Stimulated activated CD8-positive, alpha-beta memory T cell treated with anti-CD3 and anti-CD28 coated beads, Interleukin-12 subunit alpha, Interleukin-12 subunit beta, amount 100 ng/mL, for 4 hours (primary cell): ENCODE results near the gene SLC6A12.
A peak's percentile ranks its signal among the peaks of the same experiment; 100 is the strongest.

Experiments used
- DNase-seq: peaks from one replicate; pipeline ENCODE4 v3.0.0-alpha.2; 2020; ENCODE audit warnings: low read depth

SLC6A12 gene

DNA sequence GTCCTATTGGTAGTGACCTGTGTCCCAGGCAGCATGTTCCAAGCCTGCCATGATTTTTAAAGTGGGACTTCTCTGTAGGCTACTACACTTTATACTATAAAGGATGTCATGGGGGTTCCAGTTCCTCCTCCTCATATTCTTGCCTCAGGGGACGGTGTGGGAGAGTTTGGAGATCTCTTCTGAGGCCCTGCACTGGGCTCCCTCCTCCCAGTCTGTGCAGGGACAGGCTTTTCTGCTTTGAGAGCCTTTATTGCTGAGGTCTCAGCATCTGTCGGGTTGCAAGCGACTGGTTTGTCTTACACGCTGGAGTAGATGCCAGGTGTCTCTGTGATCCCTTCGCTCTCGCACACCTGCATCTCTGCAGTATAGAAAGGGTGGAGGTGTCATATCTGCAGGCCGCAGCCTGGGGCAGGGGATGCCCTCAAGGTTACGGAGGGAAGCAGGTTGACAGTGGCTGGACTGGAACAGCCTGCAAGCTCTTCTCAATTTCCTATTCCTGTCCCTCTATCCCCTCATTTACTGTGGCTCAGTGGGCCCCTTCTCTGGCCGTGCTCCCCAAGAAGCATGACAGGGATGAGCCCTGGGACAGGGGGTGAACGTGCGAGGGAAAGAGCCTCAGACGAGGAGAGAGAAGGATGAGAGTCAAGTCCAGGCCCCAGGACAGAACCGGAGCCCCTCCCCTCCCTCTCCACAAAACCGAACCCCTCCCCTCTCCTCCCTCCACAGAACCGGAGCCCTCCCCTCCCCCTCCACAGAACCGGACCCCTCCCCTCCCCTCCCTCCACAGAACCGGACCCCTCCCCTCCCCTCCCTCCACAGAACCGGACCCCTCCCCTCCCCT lies 51.3 kb downstream of the SLC6A12 start:
- DNase-seq: no peak

DNA sequence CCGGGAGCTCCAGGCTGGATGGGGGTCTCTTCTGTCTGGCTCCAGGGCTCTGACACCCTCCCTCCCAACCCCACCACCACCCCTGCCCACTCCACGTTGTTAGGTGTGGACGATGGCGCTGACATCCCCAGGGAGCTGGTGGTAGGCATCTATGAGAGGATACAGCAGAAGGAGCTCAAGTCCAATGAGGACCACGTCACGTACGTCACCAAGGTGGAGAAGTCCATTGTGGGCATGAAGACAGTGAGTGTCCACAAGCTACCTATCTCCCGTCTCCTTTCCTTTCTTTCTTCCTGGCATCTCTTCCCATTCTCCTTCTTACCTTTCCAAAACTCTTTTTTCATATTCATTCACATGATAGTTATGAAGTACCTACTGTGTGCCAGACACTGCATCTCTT lies 52.1 kb downstream of the SLC6A12 start:
- DNase-seq: no peak

DNA sequence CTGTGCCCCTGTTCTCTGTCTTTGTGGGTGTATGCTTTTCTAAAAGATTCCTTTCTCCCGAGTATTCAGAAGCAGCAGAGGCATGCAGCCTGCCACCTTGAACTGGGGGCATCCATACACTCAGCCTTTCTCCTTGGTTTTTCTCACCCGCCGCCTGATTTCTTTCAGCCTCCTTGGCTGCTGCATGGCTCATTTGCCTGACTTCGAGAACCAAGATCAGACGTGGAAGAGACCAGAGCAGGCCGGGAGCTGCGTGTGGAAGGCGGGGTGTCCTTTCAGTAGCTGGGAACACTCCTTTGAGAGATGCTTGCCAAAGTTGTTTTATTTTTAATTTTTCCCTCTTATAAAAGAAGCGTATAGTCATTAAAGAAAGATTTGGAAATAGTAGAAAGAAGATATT lies 53.1 kb downstream of the SLC6A12 start:
- no peak for DNase-seq

DNA sequence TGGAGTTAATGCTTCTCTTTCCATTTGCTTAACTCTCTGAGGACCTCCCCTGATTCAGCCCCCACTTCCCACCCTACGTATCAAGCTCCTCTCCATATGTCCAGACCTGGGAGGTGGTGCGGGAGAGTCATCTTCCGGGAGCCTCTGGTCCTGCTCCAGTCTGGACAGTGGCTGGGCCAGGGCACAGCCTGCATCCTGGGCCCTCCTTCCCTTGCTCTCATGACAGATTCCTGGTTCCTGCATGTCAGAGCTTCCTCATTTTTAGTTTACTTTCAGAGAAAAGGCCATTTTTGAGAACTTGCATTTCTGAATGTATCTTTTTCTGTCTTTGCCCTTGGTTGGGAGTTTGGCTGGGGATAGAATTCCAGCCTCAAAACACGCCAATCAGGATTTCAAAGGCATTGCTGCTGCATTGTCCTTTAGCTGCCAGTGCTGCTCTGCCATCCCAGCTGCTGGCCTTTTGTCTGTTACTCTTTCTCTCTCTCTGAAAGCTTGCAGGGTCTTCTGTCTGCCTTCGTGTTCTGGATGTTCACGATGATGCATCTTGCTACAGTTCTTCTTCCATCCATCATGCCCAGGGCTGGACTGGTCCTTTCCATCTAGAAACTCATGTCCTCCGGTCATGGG lies 54.7 kb downstream of the SLC6A12 start:
- no peak for DNase-seq

DNA sequence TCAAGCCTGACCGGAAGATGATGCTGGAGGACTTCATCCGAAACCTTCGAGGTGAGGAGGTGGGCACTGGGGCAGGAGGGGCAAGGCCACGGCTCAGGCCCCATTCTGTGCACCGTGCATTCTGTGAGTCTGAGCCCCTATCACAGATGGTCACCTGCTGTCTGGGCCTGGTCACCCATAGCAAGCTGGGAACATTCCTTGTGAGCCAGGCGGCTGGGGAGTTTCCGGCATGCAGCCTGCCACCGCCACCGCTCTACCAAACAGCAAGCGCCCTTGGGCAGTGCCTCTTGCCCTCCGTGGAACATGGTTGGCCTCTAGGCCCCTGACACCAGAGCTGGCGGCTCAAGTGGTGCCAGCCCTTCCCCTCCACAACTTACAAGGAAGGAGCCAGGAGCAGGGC lies 56.3 kb downstream of the SLC6A12 start:
- no peak for DNase-seq

DNA sequence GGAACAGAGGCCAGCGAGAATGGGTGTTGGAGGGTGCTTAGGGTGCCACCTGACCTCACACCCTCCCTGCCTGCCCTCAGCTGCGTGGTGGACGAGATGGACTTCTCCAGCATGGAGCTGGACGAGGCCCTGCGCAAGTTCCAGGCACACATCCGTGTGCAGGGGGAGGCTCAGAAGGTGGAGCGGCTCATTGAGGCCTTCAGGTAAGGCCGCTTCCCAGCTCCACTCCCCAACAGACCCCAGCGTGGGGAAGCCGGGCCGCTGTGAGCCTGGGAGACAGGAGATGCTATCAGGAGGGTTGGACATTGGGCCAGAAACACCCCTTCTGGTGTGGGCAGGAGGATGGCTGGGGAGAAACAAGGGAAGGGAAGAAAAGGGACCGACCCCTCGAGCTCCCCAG lies 57.0 kb downstream of the SLC6A12 start:
- DNase-seq: no peak

- no peak for DNase-seq
Measured at GRCh38 chr12:155646-156045, 58.3 kb downstream of the SLC6A12 start.

DNA sequence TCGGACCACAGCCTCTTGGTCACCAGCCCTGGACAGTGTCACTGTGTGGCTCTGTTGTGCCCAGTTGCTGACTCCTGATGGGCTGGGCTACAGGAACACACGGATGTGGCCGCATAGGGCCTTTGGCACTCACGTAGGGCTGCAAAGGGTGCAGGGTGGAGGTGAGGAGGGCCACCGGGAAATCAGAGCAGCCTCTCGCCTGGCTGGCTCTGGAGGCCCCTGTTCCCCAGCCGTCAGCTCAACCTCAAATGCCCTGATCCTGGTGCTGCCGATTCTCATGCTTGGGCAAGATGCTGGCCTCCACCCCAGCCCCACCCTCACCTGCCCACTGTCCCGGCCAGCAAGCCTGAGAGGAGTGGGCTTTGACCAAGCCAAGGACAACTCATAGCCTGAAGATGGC lies 59.0 kb downstream of the SLC6A12 start:
- DNase-seq: no peak

GRCh38 chr12:154058-154457 lies 59.9 kb downstream of the SLC6A12 start:
- no peak for DNase-seq

DNA sequence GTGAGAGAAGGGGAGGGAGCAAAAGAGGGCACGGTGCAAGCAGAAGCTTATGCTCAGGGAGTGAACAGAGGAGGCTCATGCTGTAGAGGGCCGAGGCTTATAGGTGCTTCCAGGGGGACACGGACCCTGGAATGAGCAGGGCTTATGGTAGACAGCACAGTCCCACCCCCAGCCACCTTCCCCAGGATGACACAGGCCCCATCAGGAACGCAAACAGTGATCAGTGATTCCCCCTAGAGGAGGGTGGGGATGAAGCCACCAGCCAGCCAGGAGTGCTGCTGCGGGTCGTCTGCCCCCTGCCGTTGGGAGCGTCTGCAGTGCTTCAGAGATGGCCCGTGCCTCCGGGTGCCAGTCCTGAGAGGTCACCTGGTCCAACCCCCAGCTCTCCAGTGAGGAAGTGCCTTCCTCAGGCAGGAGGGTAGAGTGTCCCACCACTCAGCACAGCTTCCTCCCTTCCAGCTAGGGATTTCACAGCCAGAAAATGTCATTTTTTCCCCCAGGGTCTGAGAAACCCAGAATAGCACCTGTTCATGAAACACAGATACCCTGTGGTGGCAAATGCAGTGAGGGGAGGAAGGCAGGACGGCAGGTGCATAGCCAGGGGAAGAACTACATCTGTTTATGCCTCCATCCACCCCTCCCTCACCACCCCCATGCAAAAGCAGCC lies 60.7 kb downstream of the SLC6A12 start:
- peak; percentile 19 for DNase-seq

GRCh38 chr12:152440-152839 lies 61.5 kb downstream of the SLC6A12 start:
- DNase-seq: no peak

GRCh38 chr12:151579-151978 lies 62.4 kb downstream of the SLC6A12 start:
- DNase-seq: no peak

- DNase-seq: no peak
Measured at GRCh38 chr12:148676-149416, 65.1 kb downstream of the SLC6A12 start.

DNA sequence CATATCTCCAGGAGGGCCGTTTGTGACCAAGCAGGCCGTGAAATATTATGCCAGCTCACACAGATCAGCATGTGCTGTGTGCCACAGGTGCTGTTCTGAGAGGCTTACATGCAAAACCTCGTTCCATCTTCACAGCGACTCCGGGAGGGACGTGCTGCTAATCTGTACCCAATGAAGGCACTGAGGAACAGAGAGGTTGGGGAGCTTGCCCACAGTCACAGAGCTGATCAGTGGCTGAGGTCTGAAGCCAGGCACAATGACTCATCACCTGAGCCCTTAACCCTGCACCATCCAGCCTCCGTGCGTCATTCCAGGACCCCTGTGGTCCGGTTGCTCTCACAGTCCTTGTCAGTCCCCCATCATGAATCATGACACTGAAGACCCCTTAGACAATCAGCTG lies 66.7 kb downstream of the SLC6A12 start:
- DNase-seq: no peak

DNA sequence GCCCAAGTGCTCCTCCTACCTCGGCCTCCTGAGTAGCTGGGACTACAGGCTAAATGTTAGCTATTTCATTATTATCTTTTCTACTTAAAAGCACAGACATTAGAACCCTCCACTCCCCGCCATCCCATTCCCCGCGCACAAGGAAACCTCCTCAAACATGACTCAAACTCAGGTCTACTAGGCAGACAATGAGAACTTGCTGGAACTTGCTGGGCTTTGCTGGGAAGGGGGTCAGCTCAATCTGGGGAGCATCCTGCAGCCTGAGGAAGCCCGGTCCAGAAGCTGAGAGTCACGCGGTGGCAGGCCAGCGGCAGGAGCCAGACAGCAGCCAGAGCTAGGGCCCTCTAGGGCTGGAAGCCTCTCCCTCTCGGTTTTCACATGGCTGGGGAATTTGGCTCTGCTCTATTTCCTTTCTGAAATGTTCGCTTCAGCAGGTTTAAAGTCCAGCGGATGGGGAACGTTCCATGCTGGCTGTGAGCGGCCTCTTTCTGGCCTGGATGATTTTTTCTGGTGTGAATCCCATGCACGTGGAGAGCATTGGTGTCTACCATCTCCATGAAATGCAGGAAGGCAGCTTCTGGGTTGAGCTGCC lies 68.5 kb downstream of the SLC6A12 start:
- no peak for DNase-seq

DNA sequence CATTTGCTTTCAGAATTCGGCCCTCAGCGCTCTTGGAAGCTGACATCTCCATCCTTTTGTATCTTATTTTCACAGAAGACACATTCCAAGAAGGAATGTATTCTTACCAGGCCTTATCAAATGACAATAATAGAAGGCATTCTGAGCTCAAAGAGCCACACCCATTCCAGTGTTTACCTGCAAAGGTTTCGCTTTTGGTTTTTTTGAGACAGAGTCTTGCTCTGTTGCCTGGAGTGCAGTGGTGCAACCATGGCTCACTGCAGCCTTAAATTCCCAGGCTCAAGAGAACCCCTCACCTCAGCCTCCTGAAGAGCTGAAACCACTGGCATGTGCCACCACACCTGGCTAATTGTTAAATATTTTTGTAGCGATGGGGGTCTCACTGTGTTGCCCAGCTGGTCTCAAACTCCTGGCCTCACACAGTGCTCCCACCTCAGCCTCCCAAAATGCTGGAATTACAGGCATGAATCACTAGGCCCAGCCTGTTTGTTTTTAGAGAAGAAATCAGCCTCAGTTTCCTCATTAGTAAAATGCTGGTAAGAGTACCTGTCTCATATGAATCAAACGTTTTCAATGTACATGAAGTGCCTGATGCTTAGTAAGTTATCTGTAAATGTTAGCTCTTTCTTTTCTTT lies 69.2 kb downstream of the SLC6A12 start:
- DNase-seq: no peak

DNA sequence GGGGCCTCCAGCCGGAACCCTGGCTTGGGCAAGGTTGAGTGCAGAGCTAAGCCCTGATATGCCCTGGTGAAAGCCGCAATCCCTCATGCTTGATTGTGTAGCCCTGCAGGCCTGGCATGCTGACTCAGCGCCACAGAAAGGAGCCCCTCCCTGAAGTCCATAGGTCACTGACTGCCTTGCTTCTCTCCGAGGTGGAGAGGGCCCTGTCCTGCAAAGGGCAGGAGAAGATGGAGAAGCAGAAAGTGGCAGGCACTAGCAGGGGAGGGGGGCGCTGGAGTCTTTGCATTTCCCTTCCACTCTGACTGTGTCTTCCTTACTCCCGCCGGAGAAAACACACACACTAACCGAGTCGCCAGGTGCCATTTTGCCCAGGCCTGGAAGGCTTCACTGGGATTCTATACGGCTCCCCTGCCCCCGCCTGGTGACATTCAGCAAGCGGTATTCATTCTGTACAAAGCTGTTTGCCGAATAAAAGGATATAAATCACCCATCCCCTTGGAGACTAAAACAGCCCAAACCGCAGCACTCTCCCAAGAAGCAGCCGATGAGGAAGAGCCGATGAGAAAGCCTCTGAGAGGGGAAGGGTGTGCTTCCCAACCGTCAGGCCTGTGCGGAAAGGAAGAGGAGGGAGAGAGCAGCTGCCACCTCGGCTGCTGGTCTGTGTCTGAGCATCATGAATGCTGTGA lies 69.8 kb downstream of the SLC6A12 start:
- DNase-seq: no peak

- DNase-seq: no peak
Measured at GRCh38 chr12:140162-140561, 73.8 kb downstream of the SLC6A12 start.
